Renal cortex interstitium (tissue), 11 donors: Measurements from ENCODE around the gene KRTAP10-4. TPM values are rescaled to one million over a fixed set of nuclear protein-coding genes. Genes with fewer than 3 reads are reported as not detected.
"Not testable (repeated sequence)": the region's sequence is repeated elsewhere in the genome, so short reads cannot be mapped to it uniquely, and the experiment has no call there.

Source experiments
- DNase-seq, 11 donors: peaks; one replicate each; pipeline ENCODE4 v3.0.0-alpha.2; 2013; ENCODE audit warnings: low read depth in 9 of 11, low spot score in 4 of 11; ENCODE audit errors: extremely low read depth in 1 of 11
- polyA plus RNA-seq, 3 donors: library from polyadenylated mRNA; unstranded; fragments of 120-200 nt; gene quantifications; one replicate each; pipeline ENCODE4 v1.2.1, GENCODE V29; 2013; ENCODE audit not compliant: insufficient read length in 3 of 3

KRTAP10-4 gene
- polyA plus RNA-seq, 3 donors = not detected

- DNase-seq = not testable (repeated sequence)
These were observed 17.6 kb downstream of the KRTAP10-4 start for GRCh38 chr21:44590897-44591800.

GRCh38 chr21:44591801-44592130, 18.2 kb downstream of the KRTAP10-4 start:
- not testable (repeated sequence) for DNase-seq

- no peak for DNase-seq
These were observed 19.1 kb downstream of the KRTAP10-4 start, which contains the start of gene KRTAP10-6 for GRCh38 chr21:44592446-44593311. Gene KRTAP10-6, minus strand, starts transcription at chr21:44592505. Its CDS starts 21 bp downstream, at chr21:44592484.

- DNase-seq = peak in 4 of 11 donors; percentile 12 to 20 (median 16)
These were observed 20.3 kb downstream of the KRTAP10-4 start for GRCh38 chr21:44593598-44594405.

- DNase-seq = no peak
These were observed 20.9 kb downstream of the KRTAP10-4 start for GRCh38 chr21:44594406-44594916.

- no peak for DNase-seq
These were observed 22.0 kb downstream of the KRTAP10-4 start for GRCh38 chr21:44595524-44595923.

GRCh38 chr21:44596068-44596725, 22.7 kb downstream of the KRTAP10-4 start:
- DNase-seq = no peak

- no peak for DNase-seq
These were observed 24.5 kb downstream of the KRTAP10-4 start for GRCh38 chr21:44598061-44598460.

- no peak for DNase-seq
These were observed 25.9 kb downstream of the KRTAP10-4 start for GRCh38 chr21:44599264-44600029.

- not testable (repeated sequence) for DNase-seq
These were observed 26.8 kb downstream of the KRTAP10-4 start, which contains the start of gene KRTAP10-7 for GRCh38 chr21:44600118-44600978. Gene KRTAP10-7, plus strand, starts transcription at chr21:44600597. Its CDS starts 25 bp downstream, at chr21:44600622.

- not testable (repeated sequence) for DNase-seq
These were observed 27.6 kb downstream of the KRTAP10-4 start for GRCh38 chr21:44601091-44601490.

- DNase-seq = no peak
These were observed 28.3 kb downstream of the KRTAP10-4 start for GRCh38 chr21:44601596-44602462.

GRCh38 chr21:44602463-44602850, 28.9 kb downstream of the KRTAP10-4 start:
- DNase-seq = no peak

- no peak for DNase-seq
These were observed 29.8 kb downstream of the KRTAP10-4 start for GRCh38 chr21:44603109-44603875.

- no peak for DNase-seq
These were observed 30.4 kb downstream of the KRTAP10-4 start for GRCh38 chr21:44603911-44604310.
